Adrenal gland (tissue), 5 donors: Measurements from ENCODE around the gene RASL10A.

Source experiments
- CTCF ChIP-seq, 6 experiments: fragments of 450-650 bp in 4 of 6; fragments of 200-600 bp in 2 of 6; sonication (generic) in 1 of 6; IDR thresholded peaks; 1 replicate in 5 of 6; 2 replicates in 1 of 6; pipeline versions ENCODE4 v1.5.1 to v1.8.0; 2016 to 2021; ENCODE audit warnings: antibody characterized with exemption in 6 of 6, mild to moderate bottlenecking in 2 of 6, moderate library complexity in 1 of 6
- POLR2A ChIP-seq, 2 donors: fragments of 450-650 bp; IDR thresholded peaks; one replicate each; pipeline ENCODE4 v1.6.1; 2017; ENCODE audit warnings: antibody characterized with exemption in 2 of 2, mild to moderate bottlenecking in 2 of 2, moderate library complexity in 1 of 2
- donor health status: DM: no; HTN: no; CAD: no.

GRCh38 chr22:29313576-29314466 is 1.7 kb downstream of the RASL10A start:
- TF ChIP-seq CTCF (IDR thresholded peaks at IDR 0.05): no peak
- no peak for TF ChIP-seq POLR2A (IDR thresholded peaks at IDR 0.05)
